Measurements from ENCODE around the gene MAP4K4.

- TF ChIP-seq CTCF (IDR thresholded peaks at IDR 0.05; ENCODE audit: borderline replicate concordance, extremely low read depth, low read length, poor library complexity, severe bottlenecking) = no peak
- no peak for TF ChIP-seq EZH2 (IDR thresholded peaks at IDR 0.05; ENCODE audit: borderline replicate concordance, low read depth, low read length, severe bottlenecking)
Measured at GRCh38 chr2:101848769-101849410, 151.4 kb downstream of the MAP4K4 start.

Data from DND-41 (cell line).